A549 (cell line): ENCODE data around the gene ALG14.

Source experiments
- ESRRA ChIP-seq: fragments of 150-350 bp; IDR thresholded peaks from 2 replicates; pipeline ENCODE4 v1.6.1; 2014; ENCODE audit warnings: mild to moderate bottlenecking, low read length, borderline replicate concordance
- KDM5A ChIP-seq: fragments of 200-600 bp; sonication (generic); IDR thresholded peaks from 2 replicates; pipeline ENCODE4 v1.6.1; 2016; ENCODE audit warnings: antibody characterized with exemption, mild to moderate bottlenecking
- SMC3 ChIP-seq: fragments of >200 bp; sonication (Bioruptor Twin); formaldehyde crosslinking; IDR thresholded peaks from 3 replicates; pipeline ENCODE4 v1.6.1; 2018; ENCODE audit warnings: inconsistent platforms
- TF ChIP-seq, protein P1 (sequence below): fragments of 150-350 bp; IDR thresholded peaks from 2 replicates; pipeline ENCODE4 v1.6.1; 2014; ENCODE audit warnings: low read depth, mild to moderate bottlenecking, low read length

DNA sequence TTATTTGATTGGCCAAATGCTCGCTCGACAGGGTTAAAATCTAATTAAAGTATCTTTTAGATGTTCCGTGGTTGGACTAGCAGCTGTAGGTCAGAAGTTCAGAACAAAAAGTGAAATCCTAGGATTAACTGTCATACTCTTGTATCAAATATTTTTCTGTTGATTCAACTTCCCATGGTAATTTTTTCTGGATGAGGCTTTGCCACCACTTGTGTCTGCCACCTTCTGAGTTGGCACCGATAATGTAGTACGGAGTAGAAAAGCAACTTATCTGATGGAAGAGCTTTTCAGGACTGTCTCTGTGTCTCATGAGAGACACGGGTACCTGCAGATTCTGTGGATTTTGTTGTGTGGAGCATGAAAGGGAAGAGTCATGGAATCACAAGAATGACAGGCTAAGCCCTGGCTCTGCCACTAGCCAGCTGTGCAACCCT is 101.2 kb downstream of the ALG14 start:
- TF ChIP-seq KDM5A (no peak), SMC3 (no peak), ESRRA (no peak)
- TF ChIP-seq, protein P1, sequence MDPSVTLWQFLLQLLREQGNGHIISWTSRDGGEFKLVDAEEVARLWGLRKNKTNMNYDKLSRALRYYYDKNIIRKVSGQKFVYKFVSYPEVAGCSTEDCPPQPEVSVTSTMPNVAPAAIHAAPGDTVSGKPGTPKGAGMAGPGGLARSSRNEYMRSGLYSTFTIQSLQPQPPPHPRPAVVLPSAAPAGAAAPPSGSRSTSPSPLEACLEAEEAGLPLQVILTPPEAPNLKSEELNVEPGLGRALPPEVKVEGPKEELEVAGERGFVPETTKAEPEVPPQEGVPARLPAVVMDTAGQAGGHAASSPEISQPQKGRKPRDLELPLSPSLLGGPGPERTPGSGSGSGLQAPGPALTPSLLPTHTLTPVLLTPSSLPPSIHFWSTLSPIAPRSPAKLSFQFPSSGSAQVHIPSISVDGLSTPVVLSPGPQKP, result no peak
